Tibial artery (tissue), 4 donors: ENCODE results near the gene PAQR4.
"Not testable (repeated sequence)": the region's sequence is repeated elsewhere in the genome, so short reads cannot be mapped to it uniquely, and the experiment has no call there.

Experiments
- DNase-seq, 2 donors: peaks; one replicate each; pipeline ENCODE4 v3.0.0-alpha.2; 2019
- H3K27ac ChIP-seq, 2 donors: fragments of 200-600 bp; sonication (generic) in 1 of 2; 1 replicate in 1 of 2; 2 replicates in 1 of 2; pipeline ENCODE4 v1.5.1; 2018 to 2019; ENCODE audit warnings: mild to moderate bottlenecking in 1 of 2
- H3K27me3 ChIP-seq, 2 donors: fragments of 200-600 bp; sonication (generic) in 1 of 2; one replicate each; pipeline versions ENCODE4 v1.5.1 to v1.6.0; 2016 to 2019
- H3K36me3 ChIP-seq, 3 donors: fragments of 200-600 bp; sonication (generic) in 2 of 3; one replicate each; pipeline ENCODE4 v1.5.1; 2016 to 2019; ENCODE audit warnings: mild to moderate bottlenecking in 2 of 3
- H3K4me1 ChIP-seq, 4 donors: fragments of 200-600 bp; sonication (generic) in 2 of 4; 1 replicate in 3 of 4; 2 replicates in 1 of 4; pipeline ENCODE4 v1.5.1; 2016 to 2019
- H3K4me3 ChIP-seq, 2 donors: fragments of 200-600 bp; sonication (generic) in 1 of 2; 1 replicate in 1 of 2; 2 replicates in 1 of 2; pipeline ENCODE4 v1.5.1; 2018 to 2019; ENCODE audit warnings: mild to moderate bottlenecking in 2 of 2
- H3K9me3 ChIP-seq, 3 donors: fragments of 200-600 bp; sonication (generic) in 1 of 3; one replicate each; pipeline ENCODE4 v1.5.1; 2016 to 2019
- intact Hi-C: fragments of 100-400 bp; cut with DNase I; formaldehyde crosslinking; loops from one replicate; pipeline ENCODE4 v1.15.0; 2023; ENCODE audit warnings: low total_unique reads
- TF ChIP-seq, protein P1 (sequence below), 2 experiments: fragments of 200-600 bp in 1 of 2; fragments of 450-650 bp in 1 of 2; IDR thresholded peaks; one replicate each; pipeline ENCODE4 v1.5.1; 2017 to 2019; ENCODE audit warnings: antibody characterized with exemption in 2 of 2, mild to moderate bottlenecking in 1 of 2, moderate library complexity in 1 of 2

PAQR4 gene

GRCh38 chr16:2930236-2930635 is 38.9 kb upstream of the PAQR4 start:
- H3K9me3 ChIP-seq = no peaks in the 10 kb centered on the region
- no peaks in the 10 kb centered on the region for H3K27me3 ChIP-seq
- H3K36me3 ChIP-seq = peaks cover 30 to 53% (median 43%) of the 10 kb centered on the region in 3 donors
- H3K4me1 ChIP-seq = peaks cover 0 to 12% (median 6%) of the 10 kb centered on the region in 4 donors
- intact Hi-C loops = no loop called here
- TF ChIP-seq, protein P1, sequence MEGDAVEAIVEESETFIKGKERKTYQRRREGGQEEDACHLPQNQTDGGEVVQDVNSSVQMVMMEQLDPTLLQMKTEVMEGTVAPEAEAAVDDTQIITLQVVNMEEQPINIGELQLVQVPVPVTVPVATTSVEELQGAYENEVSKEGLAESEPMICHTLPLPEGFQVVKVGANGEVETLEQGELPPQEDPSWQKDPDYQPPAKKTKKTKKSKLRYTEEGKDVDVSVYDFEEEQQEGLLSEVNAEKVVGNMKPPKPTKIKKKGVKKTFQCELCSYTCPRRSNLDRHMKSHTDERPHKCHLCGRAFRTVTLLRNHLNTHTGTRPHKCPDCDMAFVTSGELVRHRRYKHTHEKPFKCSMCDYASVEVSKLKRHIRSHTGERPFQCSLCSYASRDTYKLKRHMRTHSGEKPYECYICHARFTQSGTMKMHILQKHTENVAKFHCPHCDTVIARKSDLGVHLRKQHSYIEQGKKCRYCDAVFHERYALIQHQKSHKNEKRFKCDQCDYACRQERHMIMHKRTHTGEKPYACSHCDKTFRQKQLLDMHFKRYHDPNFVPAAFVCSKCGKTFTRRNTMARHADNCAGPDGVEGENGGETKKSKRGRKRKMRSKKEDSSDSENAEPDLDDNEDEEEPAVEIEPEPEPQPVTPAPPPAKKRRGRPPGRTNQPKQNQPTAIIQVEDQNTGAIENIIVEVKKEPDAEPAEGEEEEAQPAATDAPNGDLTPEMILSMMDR (IDR thresholded peaks at IDR 0.05) = no peak
- DNase-seq = no peak
- H3K27ac ChIP-seq = no peak overlapping the region
- H3K4me3 ChIP-seq = no peak overlapping the region

- peaks cover 37 to 64% (median 52%) of the 10 kb centered on the region in 3 donors for H3K36me3 ChIP-seq
- H3K27me3 ChIP-seq, H3K27ac ChIP-seq, H3K9me3 ChIP-seq, H3K4me3 ChIP-seq, DNase-seq, intact Hi-C loops, H3K4me1 ChIP-seq: not testable (repeated sequence)
These were observed 37.8 kb upstream of the PAQR4 start for GRCh38 chr16:2931231-2931914.

DNA sequence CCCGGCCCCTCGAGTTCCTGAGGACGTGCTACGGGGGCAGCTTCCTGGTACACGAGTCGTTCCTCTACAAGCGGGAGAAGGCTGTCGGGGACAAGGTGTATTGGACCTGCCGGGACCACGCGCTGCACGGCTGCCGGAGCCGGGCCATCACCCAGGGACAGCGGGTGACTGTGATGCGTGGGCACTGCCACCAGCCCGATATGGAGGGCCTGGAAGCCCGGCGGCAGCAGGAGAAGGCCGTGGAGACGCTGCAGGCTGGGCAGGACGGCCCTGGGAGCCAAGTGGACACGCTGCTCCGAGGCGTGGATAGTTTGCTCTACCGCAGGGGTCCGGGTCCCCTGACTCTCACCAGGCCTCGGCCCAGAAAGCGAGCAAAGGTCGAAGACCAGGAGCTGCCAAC is 36.0 kb upstream of the PAQR4 start:
- TF ChIP-seq, protein P1 (IDR thresholded peaks at IDR 0.05) = no peak
- H3K36me3 ChIP-seq = peaks cover 55 to 82% (median 70%) of the 10 kb centered on the region in 3 donors
- H3K4me1 ChIP-seq = no peaks in the 10 kb centered on the region
- H3K27me3 ChIP-seq = no peaks in the 10 kb centered on the region
- no peak for DNase-seq
- no peak overlapping the region for H3K27ac ChIP-seq
- no peaks in the 10 kb centered on the region for H3K9me3 ChIP-seq
- intact Hi-C loops = no loop called here
- no peak overlapping the region for H3K4me3 ChIP-seq

DNA sequence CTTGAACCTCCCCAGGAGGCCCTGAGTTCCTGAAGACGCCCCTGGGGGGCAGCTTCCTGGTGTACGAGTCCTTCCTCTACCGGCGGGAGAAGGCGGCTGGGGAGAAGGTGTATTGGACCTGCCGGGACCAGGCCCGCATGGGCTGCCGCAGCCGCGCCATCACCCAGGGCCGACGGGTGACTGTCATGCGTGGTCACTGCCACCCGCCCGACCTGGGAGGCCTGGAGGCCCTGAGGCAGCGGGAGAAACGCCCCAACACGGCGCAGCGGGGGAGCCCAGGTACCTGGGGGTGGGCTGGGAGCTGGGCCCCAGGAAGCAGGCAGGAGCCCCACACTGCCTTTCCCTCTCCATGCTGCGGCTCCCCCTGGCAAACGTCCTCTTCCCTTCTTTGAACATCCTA is 35.4 kb upstream of the PAQR4 start:
- no peak overlapping the region for H3K4me3 ChIP-seq
- intact Hi-C loops = no loop called here
- peaks cover 59 to 87% (median 76%) of the 10 kb centered on the region in 3 donors for H3K36me3 ChIP-seq
- no peak for DNase-seq
- no peak overlapping the region for H3K27ac ChIP-seq
- TF ChIP-seq, protein P1 (IDR thresholded peaks at IDR 0.05) = no peak
- H3K4me1 ChIP-seq = no peaks in the 10 kb centered on the region
- no peaks in the 10 kb centered on the region for H3K9me3 ChIP-seq
- no peaks in the 10 kb centered on the region for H3K27me3 ChIP-seq

DNA sequence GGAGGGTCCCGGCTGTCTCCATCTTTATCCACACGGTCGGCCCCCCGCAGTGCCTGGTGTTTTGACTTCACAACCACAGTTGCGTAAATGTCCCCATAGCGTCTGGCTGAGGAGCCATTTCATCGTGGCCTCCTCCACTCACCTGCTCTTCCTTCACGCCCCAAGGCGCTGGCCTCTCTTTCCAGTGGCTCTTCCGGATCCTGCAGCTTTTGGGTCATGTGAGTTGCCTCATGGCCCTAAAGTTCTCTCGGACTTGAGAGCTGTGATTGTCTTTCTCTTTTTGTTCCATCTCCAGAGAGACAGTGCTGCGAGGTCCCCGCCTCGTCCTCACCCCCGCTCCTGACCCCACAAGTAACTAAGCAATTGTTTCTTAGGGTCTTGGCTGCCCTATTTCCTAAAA is 34.7 kb upstream of the PAQR4 start:
- TF ChIP-seq, protein P1 (IDR thresholded peaks at IDR 0.05) = no peak
- Histone ChIP-seq H3K27me3 (no peaks in the 10 kb centered on the region), H3K4me3 (no peak overlapping the region), H3K4me1 (no peaks in the 10 kb centered on the region), H3K36me3 (peaks cover 67 to 94% (median 82%) of the 10 kb centered on the region in 3 donors), H3K27ac (no peak overlapping the region), H3K9me3 (no peaks in the 10 kb centered on the region)
- intact Hi-C loops = no loop called here
- no peak for DNase-seq

DNA sequence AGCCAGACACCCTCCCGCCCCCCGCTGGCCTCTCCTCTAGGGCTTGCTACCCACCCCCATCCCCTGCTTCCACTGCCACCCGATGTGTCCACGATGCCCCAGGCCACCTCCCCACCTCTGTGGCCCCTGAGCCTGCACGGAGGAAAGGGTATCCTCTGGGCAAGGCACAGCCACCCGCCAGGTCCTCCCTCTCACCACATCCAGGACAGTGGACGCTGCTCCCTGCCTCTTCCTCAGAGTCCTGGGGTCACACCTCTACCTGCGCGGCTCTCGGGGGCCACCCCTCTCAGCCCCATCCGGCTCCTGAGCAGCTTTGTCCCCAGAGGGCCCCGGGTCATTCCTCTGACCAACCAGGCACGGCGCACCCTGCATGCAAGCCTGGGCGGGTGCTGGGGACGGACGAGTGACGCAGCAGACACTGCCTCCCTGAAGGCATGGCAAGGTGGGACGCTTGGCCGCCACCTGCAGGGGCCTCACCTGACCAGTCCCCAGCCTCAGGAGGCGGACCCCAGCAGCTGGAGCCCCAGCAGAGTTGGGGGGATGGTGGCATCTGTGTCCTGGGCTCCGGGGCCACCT is 32.6 kb upstream of the PAQR4 start:
- Histone ChIP-seq H3K27ac (no peak overlapping the region), H3K9me3 (no peaks in the 10 kb centered on the region), H3K4me1 (no peaks in the 10 kb centered on the region), H3K27me3 (no peaks in the 10 kb centered on the region), H3K36me3 (peaks cover 82 to 94% (median 83%) of the 10 kb centered on the region in 3 donors), H3K4me3 (no peak overlapping the region)
- intact Hi-C loops = no loop called here
- no peak for DNase-seq
- TF ChIP-seq, protein P1 (IDR thresholded peaks at IDR 0.05) = no peak
